Smooth muscle cell (in vitro differentiated cells): Measurements from ENCODE around the gene CEACAM21. TPM values are rescaled to one million over a fixed set of nuclear protein-coding genes. Genes with fewer than 3 reads are reported as not detected.

Experiments used
- DNase-seq: peaks from one replicate; lab custom pipeline; 2025; ENCODE audit not compliant: unreplicated experiment; lab: John Stamatoyannopoulos, UW
- H2AFZ ChIP-seq: fragments of 200-600 bp; sonication (generic); 2 replicates; pipeline ENCODE4 v1.6.0; 2016; ENCODE audit warnings: antibody characterized with exemption, low read depth, mild to moderate bottlenecking
- H3F3A ChIP-seq: fragments of 200-600 bp; sonication (generic); 2 replicates; pipeline ENCODE4 v1.6.0; 2017; ENCODE audit warnings: antibody characterized with exemption, low read depth
- H3K27ac ChIP-seq: fragments of 200-600 bp; sonication (generic); 2 replicates; pipeline ENCODE4 v1.5.1; 2016; ENCODE audit warnings: low read depth, mild to moderate bottlenecking
- H3K27me3 ChIP-seq: fragments of 200-600 bp; sonication (generic); 2 replicates; pipeline ENCODE4 v1.6.1; 2016; ENCODE audit warnings: low read depth, mild to moderate bottlenecking
- H3K36me3 ChIP-seq: fragments of 200-600 bp; sonication (generic); 2 replicates; pipeline ENCODE4 v1.5.1; 2016; ENCODE audit warnings: low read depth
- H3K4me1 ChIP-seq: fragments of 200-600 bp; sonication (generic); 2 replicates; pipeline ENCODE4 v1.5.1; 2016; ENCODE audit warnings: low read depth
- H3K4me2 ChIP-seq: fragments of 200-600 bp; sonication (generic); 2 replicates; pipeline ENCODE4 v1.6.0; 2016; ENCODE audit warnings: mild to moderate bottlenecking
- H3K4me3 ChIP-seq: fragments of 200-600 bp; sonication (generic); 2 replicates; pipeline ENCODE4 v1.5.1; 2016; ENCODE audit warnings: mild to moderate bottlenecking
- H3K79me2 ChIP-seq: fragments of 200-600 bp; sonication (generic); 2 replicates; pipeline ENCODE4 v1.6.0; 2016; ENCODE audit warnings: low read depth, mild to moderate bottlenecking
- H3K9ac ChIP-seq: fragments of 200-600 bp; sonication (generic); 2 replicates; pipeline ENCODE4 v1.6.0; 2016; ENCODE audit warnings: low read depth
- H3K9me3 ChIP-seq: fragments of 200-600 bp; sonication (generic); replicated peaks from 2 replicates; pipeline ENCODE4 v1.5.1; 2016; ENCODE audit warnings: low read depth
- H4K20me1 ChIP-seq: fragments of 200-600 bp; sonication (generic); 2 replicates; pipeline ENCODE4 v1.6.0; 2016; ENCODE audit warnings: low read depth
- WGBS: methylation state at CpG from one replicate; pipeline ENCODE4 v1.1.7; 2016; ENCODE audit warnings: low lambda C conversion rate; 5-methylcytosine and 5-hydroxymethylcytosine counted together
- polyA plus RNA-seq: library from polyadenylated mRNA; unstranded; fragments of >200 nt; fragmentation: Nextera tagmentation; extraction: Ambion mirVana; gene quantifications from 2 replicates; pipeline ENCODE4 v1.2.1, GENCODE V29; 2016
- total RNA-seq: library from RNA; depleted of rRNA; stranded (reverse); fragments of >200 nt; gene quantifications from 2 replicates; pipeline ENCODE4 v1.2.3, GENCODE V29; 2014
- TF ChIP-seq, protein P1 (sequence below): fragments of 200-600 bp; sonication (generic); IDR thresholded peaks from 2 replicates; pipeline ENCODE4 v1.5.1; 2017; ENCODE audit warnings: borderline replicate concordance, mild to moderate bottlenecking, antibody characterized with exemption; ENCODE audit not compliant: insufficient read depth, poor library complexity, severe bottlenecking

CEACAM21 gene
- total and polyA plus RNA-seq, 2 experiments from 2014 or later, result not detected

DNA sequence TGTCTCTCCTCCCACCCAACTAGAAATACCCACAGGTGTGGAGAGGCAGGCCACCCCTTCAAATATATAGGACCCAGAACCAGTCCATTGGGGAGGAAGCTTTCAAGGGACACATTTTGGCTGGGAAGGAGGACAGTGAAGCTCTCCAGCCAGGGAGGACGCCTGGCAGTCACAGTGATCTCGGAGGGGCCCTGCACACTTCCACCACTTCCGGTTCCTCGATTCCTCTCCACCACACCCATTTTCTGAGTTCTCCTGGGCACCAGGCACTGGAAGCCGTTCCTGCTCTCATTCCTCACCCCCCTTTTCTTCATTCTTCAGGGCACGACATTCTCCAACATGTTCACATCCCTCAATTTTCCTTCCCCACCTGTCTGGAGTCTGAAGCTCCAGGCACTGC, 30.4 kb upstream of the CEACAM21 start:
- Histone ChIP-seq H4K20me1 (no peaks in the 10 kb centered on the region), H2AFZ (no peak overlapping the region), H3K27me3 (no peaks in the 10 kb centered on the region), H3K4me1 (no peaks in the 10 kb centered on the region), H3K36me3 (no peaks in the 10 kb centered on the region), H3K4me2 (no peak overlapping the region), H3K9me3 (no peaks in the 10 kb centered on the region), H3K4me3 (no peak overlapping the region), H3K79me2 (no peaks in the 10 kb centered on the region), H3F3A (no peaks in the 10 kb centered on the region), H3K27ac (no peak overlapping the region), H3K9ac (no peak overlapping the region)
- TF ChIP-seq, protein P1, sequence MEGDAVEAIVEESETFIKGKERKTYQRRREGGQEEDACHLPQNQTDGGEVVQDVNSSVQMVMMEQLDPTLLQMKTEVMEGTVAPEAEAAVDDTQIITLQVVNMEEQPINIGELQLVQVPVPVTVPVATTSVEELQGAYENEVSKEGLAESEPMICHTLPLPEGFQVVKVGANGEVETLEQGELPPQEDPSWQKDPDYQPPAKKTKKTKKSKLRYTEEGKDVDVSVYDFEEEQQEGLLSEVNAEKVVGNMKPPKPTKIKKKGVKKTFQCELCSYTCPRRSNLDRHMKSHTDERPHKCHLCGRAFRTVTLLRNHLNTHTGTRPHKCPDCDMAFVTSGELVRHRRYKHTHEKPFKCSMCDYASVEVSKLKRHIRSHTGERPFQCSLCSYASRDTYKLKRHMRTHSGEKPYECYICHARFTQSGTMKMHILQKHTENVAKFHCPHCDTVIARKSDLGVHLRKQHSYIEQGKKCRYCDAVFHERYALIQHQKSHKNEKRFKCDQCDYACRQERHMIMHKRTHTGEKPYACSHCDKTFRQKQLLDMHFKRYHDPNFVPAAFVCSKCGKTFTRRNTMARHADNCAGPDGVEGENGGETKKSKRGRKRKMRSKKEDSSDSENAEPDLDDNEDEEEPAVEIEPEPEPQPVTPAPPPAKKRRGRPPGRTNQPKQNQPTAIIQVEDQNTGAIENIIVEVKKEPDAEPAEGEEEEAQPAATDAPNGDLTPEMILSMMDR, result no peak
- 76% methylated on average over 6 of the region's 6 CpGs for WGBS
- DNase-seq, result no peak

DNA sequence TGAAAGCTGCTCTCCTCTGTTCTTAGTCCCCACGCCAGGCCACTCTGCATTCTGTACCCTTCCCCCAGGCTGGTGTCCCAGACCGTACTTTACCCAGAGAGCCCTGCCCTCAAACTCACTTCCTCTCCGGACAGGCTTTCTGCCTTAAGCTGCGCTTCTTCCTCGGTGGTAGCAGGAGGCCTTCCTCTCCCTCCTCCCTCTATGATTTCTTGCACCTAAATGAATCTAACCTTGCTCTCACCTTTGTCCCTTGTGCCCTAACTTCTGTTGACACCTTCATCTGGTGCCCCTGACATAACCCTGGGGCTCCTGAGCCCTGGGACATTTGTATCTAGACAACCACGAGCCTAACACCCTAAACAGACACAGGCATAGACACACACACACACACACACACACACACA, 29.6 kb upstream of the CEACAM21 start:
- no peaks in the 10 kb centered on the region for H3K79me2 ChIP-seq
- WGBS, result 71% methylated on average over 6 of the region's 6 CpGs

DNA sequence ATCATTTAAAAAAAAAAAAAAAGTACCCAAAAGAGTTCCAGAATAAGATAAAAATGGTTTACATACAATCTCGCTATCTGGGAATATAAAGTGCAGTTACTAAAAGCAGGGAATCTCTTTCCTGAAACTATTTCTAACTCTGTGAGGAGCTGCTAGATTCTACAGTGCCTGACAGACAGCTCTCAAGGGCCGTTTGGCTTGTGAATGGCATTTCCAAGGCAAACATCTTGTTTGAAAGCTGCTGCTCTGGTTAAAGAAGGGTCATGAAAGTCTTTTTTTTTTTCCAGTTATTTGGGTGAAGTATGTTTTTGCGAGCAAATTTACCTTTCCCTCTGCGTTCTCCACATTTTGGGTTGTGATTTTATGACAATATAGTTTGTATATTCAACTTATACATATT, 29.0 kb upstream of the CEACAM21 start:
- Histone ChIP-seq H4K20me1 (no peaks in the 10 kb centered on the region), H2AFZ (no peak overlapping the region), H3F3A (no peaks in the 10 kb centered on the region), H3K27ac (no peak overlapping the region), H3K4me1 (no peaks in the 10 kb centered on the region), H3K4me3 (no peak overlapping the region), H3K9ac (no peak overlapping the region), H3K36me3 (no peaks in the 10 kb centered on the region), H3K79me2 (no peaks in the 10 kb centered on the region), H3K27me3 (no peaks in the 10 kb centered on the region), H3K9me3 (no peaks in the 10 kb centered on the region), H3K4me2 (no peak overlapping the region)
- 68% methylated on average over 4 of the region's 4 CpGs for WGBS
- TF ChIP-seq, protein P1, result no peak
- no peak for DNase-seq

More for the DNA sequence above, 29.6 kb upstream of the CEACAM21 start:
- Histone ChIP-seq H2AFZ (no peak overlapping the region), H4K20me1 (no peaks in the 10 kb centered on the region), H3K4me2 (no peak overlapping the region), H3K9me3 (no peaks in the 10 kb centered on the region), H3K36me3 (no peaks in the 10 kb centered on the region), H3K27ac (no peak overlapping the region), H3K27me3 (no peaks in the 10 kb centered on the region), H3K4me3 (no peak overlapping the region), H3K4me1 (no peaks in the 10 kb centered on the region), H3K9ac (no peak overlapping the region), H3F3A (no peaks in the 10 kb centered on the region)
- TF ChIP-seq, protein P1, result no peak
- no peak for DNase-seq

- TF ChIP-seq, protein P1, result no peak
These were observed 28.4 kb upstream of the CEACAM21 start for GRCh38 chr19:41547569-41547968.

More at GRCh38 chr19:41547569-41547968, 28.4 kb upstream of the CEACAM21 start:
- Histone ChIP-seq H3K9ac (no peak overlapping the region), H3F3A (no peaks in the 10 kb centered on the region), H3K79me2 (no peaks in the 10 kb centered on the region), H3K4me2 (no peak overlapping the region), H3K27ac (no peak overlapping the region), H3K27me3 (no peaks in the 10 kb centered on the region), H3K4me3 (no peak overlapping the region), H3K9me3 (no peaks in the 10 kb centered on the region), H4K20me1 (no peaks in the 10 kb centered on the region), H3K36me3 (no peaks in the 10 kb centered on the region), H2AFZ (no peak overlapping the region), H3K4me1 (no peaks in the 10 kb centered on the region)
- DNase-seq, result no peak
- 37% methylated on average over 2 of the region's 2 CpGs for WGBS
